Panc1 (cell line): Measurements from ENCODE around the gene TCAF2. TPM values are rescaled to one million over a fixed set of nuclear protein-coding genes. Genes with fewer than 3 reads are reported as not detected.
"Not testable (repeated sequence)": the region's sequence is repeated elsewhere in the genome, so short reads cannot be mapped to it uniquely, and the experiment has no call there.

Experiments
- ATAC-seq: fragments of 200-7000 bp; cut with Tn5 transposase; 2 replicates; pipeline ENCODE4 v1.9.1; 2020; ENCODE audit warnings: mild to moderate bottlenecking, moderate library complexity
- BruUV-seq: library from RNA; stranded (reverse); fragments of 400-500 nt; replicated peaks from 2 replicates; lab custom pipeline; 2021; lab: Mats Ljungman, UMichigan
- CTCF ChIA-PET: fragments of 300-600 bp; sonication (Branson Sonifier 250); formaldehyde crosslinking; loops from one replicate; lab custom pipeline; 2022; ENCODE audit warnings: antibody characterized with exemption; lab: Charles Lee
- POLR2A ChIA-PET: fragments of 300-600 bp; sonication (Branson Sonifier 250); formaldehyde crosslinking; loops from one replicate; lab custom pipeline; 2022; ENCODE audit warnings: antibody characterized with exemption; lab: Charles Lee
- DNase-seq: peaks from one replicate; pipeline ENCODE4 v3.0.0-alpha.2; 2010; ENCODE audit warnings: low read depth, low spot score
- H3K27ac ChIP-seq: 2 replicates; pipeline ENCODE4 v1.5.1; 2011; ENCODE audit warnings: mild to moderate bottlenecking, low read length, inconsistent platforms
- H3K27me3 ChIP-seq: fragments of 200-500 bp; sonication (Bioruptor generic); 2 replicates; pipeline ENCODE4 v1.6.0; 2014; ENCODE audit warnings: low read length, inconsistent platforms; ENCODE audit not compliant: control insufficient read depth, insufficient read depth
- H3K36me3 ChIP-seq: fragments of 200-500 bp; sonication (Bioruptor generic); 2 replicates; pipeline ENCODE4 v1.5.1; 2014; ENCODE audit warnings: inconsistent platforms, mild to moderate bottlenecking, low read length, moderate library complexity; ENCODE audit not compliant: control insufficient read depth, insufficient read depth
- H3K4me1 ChIP-seq: 2 replicates; pipeline ENCODE4 v1.5.1; 2011; ENCODE audit warnings: inconsistent platforms, mild to moderate bottlenecking, low read length, moderate library complexity; ENCODE audit not compliant: control insufficient read depth, insufficient read depth
- H3K4me3 ChIP-seq, 2 experiments: 2 replicates each; pipeline ENCODE4 v1.5.1; 2011 to 2012; ENCODE audit warnings: low read depth in 2 of 2, low read length in 2 of 2, mild to moderate bottlenecking in 2 of 2, inconsistent platforms in 1 of 2, moderate library complexity in 1 of 2
- H3K9me3 ChIP-seq: fragments of 200-500 bp; sonication (Bioruptor generic); 2 replicates; pipeline ENCODE4 v1.5.1; 2014; ENCODE audit warnings: low read depth, mild to moderate bottlenecking, inconsistent platforms, low read length, moderate library complexity; ENCODE audit not compliant: control insufficient read depth, insufficient read depth
- in situ Hi-C: cut with HindIII; loops from 2 replicates; pipeline ENCODE4 v1.10.0; 2016; ENCODE audit warnings: low sequenced_read_pairs, low pct_unique_long_range_greater_than_20kb
- intact Hi-C: fragments of 100-400 bp; cut with micrococcal nuclease; formaldehyde crosslinking; loops from one replicate; pipeline ENCODE4 v1.10.0; 2022; ENCODE audit not compliant: unreplicated experiment
- total RNA-seq: library from RNA; stranded (reverse); gene quantifications from one replicate; pipeline ENCODE4 v1.2.1, GENCODE V29; 2021; ENCODE audit not compliant: unreplicated experiment

TCAF2 gene
- total RNA-seq, 1 experiment from 2014 or later = 0.28 TPM

DNA sequence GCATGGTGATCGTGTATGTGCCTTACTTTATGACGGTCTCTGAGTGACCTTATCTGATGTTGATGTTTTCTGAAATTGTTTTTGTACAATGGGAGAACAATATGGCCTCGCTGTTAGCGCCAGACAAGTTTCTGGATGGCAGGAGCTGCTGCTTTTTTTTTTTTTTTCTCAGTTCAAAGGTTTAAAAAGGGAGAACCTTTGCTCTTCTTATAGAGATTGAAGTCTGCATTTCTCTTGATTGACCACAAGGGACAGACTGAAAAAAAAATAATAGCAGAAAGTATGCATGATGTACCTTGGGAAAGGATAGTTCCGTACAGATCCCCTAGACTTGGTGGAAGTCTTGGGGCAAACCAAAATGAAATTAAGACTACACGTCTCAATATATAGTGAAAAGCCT, 5.2 kb upstream of the TCAF2 start:
- H3K27me3 ChIP-seq, ATAC-seq, H3K4me3 ChIP-seq, intact Hi-C loops, POLR2A ChIA-PET, H3K27ac ChIP-seq, in situ Hi-C loops, H3K9me3 ChIP-seq, BruUV-seq, CTCF ChIA-PET, H3K36me3 ChIP-seq, H3K4me1 ChIP-seq, DNase-seq: not testable (repeated sequence)

DNA sequence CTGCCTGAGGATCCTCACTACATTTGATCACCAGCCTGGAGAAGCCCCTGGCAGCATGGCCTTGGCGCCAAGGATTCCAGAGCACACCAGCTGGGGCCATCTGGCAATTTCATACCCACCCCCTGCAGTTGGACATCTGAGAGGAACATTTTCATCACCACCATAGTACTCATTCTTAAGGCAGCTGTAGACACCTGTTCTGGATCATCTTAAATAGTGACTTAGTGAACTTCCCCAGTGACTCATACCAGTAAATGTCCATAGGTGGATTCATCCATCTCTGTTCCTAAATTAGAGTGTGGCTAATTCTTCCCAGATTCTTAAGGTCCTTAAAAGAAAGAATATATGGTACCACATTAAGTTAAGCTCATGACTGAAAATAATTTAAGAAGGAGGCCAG, 3.6 kb upstream of the TCAF2 start:
- intact Hi-C loops, H3K4me1 ChIP-seq, H3K4me3 ChIP-seq, H3K27ac ChIP-seq, BruUV-seq, H3K36me3 ChIP-seq, ATAC-seq, CTCF ChIA-PET, in situ Hi-C loops, H3K9me3 ChIP-seq, DNase-seq, H3K27me3 ChIP-seq, POLR2A ChIA-PET: not testable (repeated sequence)

DNA sequence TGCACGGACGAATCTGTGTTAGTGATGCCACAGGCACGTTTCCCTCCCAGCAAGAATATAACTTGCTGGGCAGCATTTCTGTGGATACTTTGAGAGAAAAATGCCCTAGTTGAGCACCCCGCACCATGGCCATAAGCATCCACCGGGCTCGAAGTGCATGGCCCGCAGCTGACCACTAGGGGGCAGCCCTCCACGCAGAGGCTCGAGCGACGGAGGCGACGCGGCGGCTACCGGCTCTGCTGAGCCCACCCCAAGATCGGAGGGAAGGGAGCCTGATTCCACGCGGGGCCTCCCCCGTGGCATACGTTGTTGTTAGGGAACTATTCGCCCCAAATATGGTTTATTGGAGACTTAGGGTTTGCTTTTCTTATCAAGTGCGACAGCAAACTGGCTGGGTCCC, 716 bp upstream of the TCAF2 start:
- in situ Hi-C loops, H3K27ac ChIP-seq, CTCF ChIA-PET, H3K9me3 ChIP-seq, DNase-seq, H3K4me1 ChIP-seq, BruUV-seq, H3K27me3 ChIP-seq, POLR2A ChIA-PET, intact Hi-C loops, H3K36me3 ChIP-seq, H3K4me3 ChIP-seq: not testable (repeated sequence)
- ATAC-seq = peak; percentile 73

GRCh38 chr7:143621175-143621574, 401 bp downstream of the TCAF2 start:
- H3K27ac ChIP-seq, H3K4me1 ChIP-seq, in situ Hi-C loops, POLR2A ChIA-PET, H3K4me3 ChIP-seq, BruUV-seq, intact Hi-C loops, H3K36me3 ChIP-seq, CTCF ChIA-PET, H3K27me3 ChIP-seq, DNase-seq, H3K9me3 ChIP-seq: not testable (repeated sequence)
- peak; percentile 5; the same call in 1 of the 2 replicates for ATAC-seq

- DNase-seq, H3K36me3 ChIP-seq, H3K27ac ChIP-seq, BruUV-seq, in situ Hi-C loops, intact Hi-C loops, H3K4me3 ChIP-seq, ATAC-seq, H3K9me3 ChIP-seq, CTCF ChIA-PET, POLR2A ChIA-PET, H3K27me3 ChIP-seq, H3K4me1 ChIP-seq: not testable (repeated sequence)
Observed at GRCh38 chr7:143622130-143622529, 1.4 kb downstream of the TCAF2 start.

- DNase-seq, H3K27me3 ChIP-seq, in situ Hi-C loops, H3K9me3 ChIP-seq, H3K4me1 ChIP-seq, H3K36me3 ChIP-seq, H3K27ac ChIP-seq, H3K4me3 ChIP-seq, ATAC-seq, POLR2A ChIA-PET, BruUV-seq, CTCF ChIA-PET, intact Hi-C loops: not testable (repeated sequence)
Observed at GRCh38 chr7:143630653-143631052, 9.9 kb downstream of the TCAF2 start.

DNA sequence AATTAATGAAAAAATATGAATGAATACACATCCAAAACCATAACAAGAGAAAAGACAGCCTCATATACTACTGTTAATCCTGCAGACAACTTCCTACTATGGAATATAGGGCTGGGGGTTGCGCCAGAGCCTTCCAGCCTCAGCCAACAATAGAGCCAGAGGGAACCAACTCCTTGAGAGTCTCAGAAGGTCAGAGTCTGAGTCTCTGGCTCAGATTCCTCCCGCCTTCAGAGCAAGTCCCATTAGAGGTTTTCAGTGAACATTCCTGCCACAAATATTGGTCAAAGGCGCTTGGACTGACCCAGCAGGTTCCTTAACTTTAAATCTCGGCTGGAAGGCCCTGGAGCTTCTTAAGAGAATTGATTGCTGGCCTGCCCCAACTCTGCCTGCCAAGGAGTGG, 11.7 kb downstream of the TCAF2 start:
- H3K4me1 ChIP-seq, H3K4me3 ChIP-seq, H3K27ac ChIP-seq, H3K27me3 ChIP-seq, BruUV-seq, CTCF ChIA-PET, DNase-seq, intact Hi-C loops, in situ Hi-C loops, POLR2A ChIA-PET, ATAC-seq, H3K9me3 ChIP-seq, H3K36me3 ChIP-seq: not testable (repeated sequence)
